H1 (cell line): ENCODE measurements around the gene METTL14. TPM values are rescaled to one million over a fixed set of nuclear protein-coding genes. Genes with fewer than 3 reads are reported as not detected.

Source experiments
- CTCF ChIA-PET: fragments of 300-600 bp; sonication (Branson Sonifier 250); formaldehyde crosslinking; loops from one replicate; lab custom pipeline; 2021; ENCODE audit not compliant: partially characterized antibody; lab: Charles Lee
- POLR2A ChIA-PET: fragments of 300-600 bp; sonication (Branson Sonifier 250); formaldehyde crosslinking; loops from one replicate; lab custom pipeline; 2021; ENCODE audit warnings: inconsistent platforms; ENCODE audit not compliant: partially characterized antibody; lab: Charles Lee
- DNase-seq, 2 experiments: peaks; one replicate each; pipeline versions ENCODE4 v3.0.0 to v3.0.0-alpha.2; 2010 to 2022; ENCODE audit warnings: low spot score in 2 of 2, low read depth in 1 of 2, mixed read lengths in 1 of 2
- FAIRE-seq: peaks from 2 replicates; lab custom pipeline; 2011; peaks lifted over from hg19 to GRCh38; lab: Jason Lieb, UNC
- H2AFZ ChIP-seq: 2 replicates; pipeline ENCODE4 v1.8.1; 2012; ENCODE audit warnings: low read length, inconsistent platforms
- H2AK5ac ChIP-seq: 2 replicates; pipeline ENCODE4 v1.6.1; 2013; ENCODE audit warnings: low read depth, low read length
- H2BK120ac ChIP-seq: replicated peaks from 2 replicates; pipeline ENCODE3; 2013; ENCODE audit warnings: low read depth, low read length, inconsistent platforms
- H2BK12ac ChIP-seq: 2 replicates; pipeline ENCODE4 v1.6.1; 2013; ENCODE audit warnings: low read depth, low read length
- H2BK15ac ChIP-seq: 2 replicates; pipeline ENCODE4 v1.6.1; 2013; ENCODE audit warnings: low read length
- H2BK20ac ChIP-seq: 2 replicates; pipeline ENCODE4 v1.6.1; 2013; ENCODE audit warnings: low read length
- H2BK5ac ChIP-seq: 2 replicates; pipeline ENCODE4 v1.6.1; 2013; ENCODE audit warnings: low read depth, low read length
- H3K14ac ChIP-seq: 2 replicates; pipeline ENCODE4 v1.6.1; 2013; ENCODE audit warnings: inconsistent platforms; ENCODE audit not compliant: insufficient read length
- H3K18ac ChIP-seq: 2 replicates; pipeline ENCODE4 v1.6.1; 2013; ENCODE audit warnings: low read length; ENCODE audit errors: extremely low read depth
- H3K23ac ChIP-seq: 2 replicates; pipeline ENCODE4 v1.6.1; 2013; ENCODE audit warnings: inconsistent platforms; ENCODE audit not compliant: insufficient read length
- H3K23me2 ChIP-seq: 2 replicates; pipeline ENCODE4 v1.6.1; 2013; ENCODE audit warnings: low read depth, low read length
- H3K27ac ChIP-seq: 2 replicates; pipeline ENCODE4 v1.6.1; 2011; ENCODE audit warnings: low read depth, low read length, inconsistent platforms
- H3K27me3 ChIP-seq, 4 experiments: replicated peaks in 1 of 4; 1 replicate in 1 of 4; 2 replicates in 3 of 4; pipeline versions ENCODE4 v1.6.1 to v1.8.1; 2011 to 2013; ENCODE audit warnings: low read length in 3 of 4, mild to moderate bottlenecking in 3 of 4, inconsistent platforms in 2 of 4, mixed read lengths in 2 of 4, moderate library complexity in 1 of 4; ENCODE audit not compliant: control insufficient read depth in 3 of 4, insufficient read depth in 3 of 4; ENCODE audit errors: extremely low read depth in 1 of 4
- H3K36me3 ChIP-seq, 4 experiments: 2 replicates each; pipeline versions ENCODE4 v1.6.1 to v1.8.1; 2011 to 2013; ENCODE audit warnings: mild to moderate bottlenecking in 4 of 4, low read length in 3 of 4, moderate library complexity in 2 of 4, control low read depth in 1 of 4, inconsistent platforms in 1 of 4; ENCODE audit not compliant: insufficient read depth in 4 of 4, control insufficient read depth in 2 of 4
- H3K4ac ChIP-seq: replicated peaks from 2 replicates; pipeline ENCODE3; 2013; ENCODE audit warnings: low read length, low read depth, mixed read lengths, inconsistent platforms; ENCODE audit not compliant: insufficient read length
- H3K4me1 ChIP-seq, 4 experiments: replicated peaks in 1 of 4; 1 replicate in 1 of 4; 2 replicates in 3 of 4; pipeline versions ENCODE4 v1.6.1 to v1.8.1; 2011 to 2013; ENCODE audit warnings: low read length in 3 of 4, inconsistent platforms in 2 of 4, mixed read lengths in 1 of 4; ENCODE audit not compliant: insufficient read depth in 4 of 4, control insufficient read depth in 3 of 4
- H3K4me2 ChIP-seq, 2 experiments: 2 replicates each; pipeline versions ENCODE4 v1.6.1 to v1.8.1; 2011 to 2013; ENCODE audit warnings: low read depth in 2 of 2, low read length in 2 of 2, control low read depth in 1 of 2, inconsistent platforms in 1 of 2, mild to moderate bottlenecking in 1 of 2; ENCODE audit not compliant: insufficient read depth in 1 of 2
- H3K4me3 ChIP-seq, 4 experiments: fragments of 200-600, 300-600 bp in 1 of 4; sonication (generic), shearing (Covaris generic), sonication (Bioruptor Twin) in 1 of 4; 2 replicates each; pipeline versions ENCODE4 v1.5.1 to v1.8.1; 2011 to 2016; ENCODE audit warnings: low read length in 4 of 4, low read depth in 3 of 4, control low read depth in 2 of 4, inconsistent platforms in 2 of 4, mild to moderate bottlenecking in 2 of 4, mixed read lengths in 1 of 4, moderate library complexity in 1 of 4; ENCODE audit not compliant: insufficient read depth in 2 of 4; ENCODE audit errors: extremely low read depth in 1 of 4
- H3K56ac ChIP-seq: replicated peaks from 2 replicates; pipeline ENCODE3; 2013; ENCODE audit warnings: low read depth, mild to moderate bottlenecking, mixed read lengths, low read length, inconsistent platforms; ENCODE audit not compliant: insufficient read length
- H3K79me1 ChIP-seq: 2 replicates; pipeline ENCODE4 v1.6.1; 2013; ENCODE audit warnings: low read depth, low read length, control low read depth
- H3K79me2 ChIP-seq, 2 experiments: 2 replicates each; pipeline versions ENCODE4 v1.6.1 to v1.8.1; 2012 to 2013; ENCODE audit warnings: low read length in 2 of 2, mild to moderate bottlenecking in 2 of 2, inconsistent platforms in 1 of 2; ENCODE audit not compliant: insufficient read depth in 2 of 2, control insufficient read depth in 1 of 2
- H3K9ac ChIP-seq, 4 experiments: replicated peaks in 1 of 4; 1 replicate in 1 of 4; 2 replicates in 3 of 4; pipeline versions ENCODE4 v1.6.1 to v1.8.1; 2011 to 2013; ENCODE audit warnings: low read depth in 3 of 4, low read length in 3 of 4, control low read depth in 2 of 4, mild to moderate bottlenecking in 2 of 4, moderate library complexity in 2 of 4, inconsistent platforms in 1 of 4; ENCODE audit errors: extremely low read depth in 1 of 4
- H3K9me3 ChIP-seq, 2 experiments: 2 replicates each; pipeline versions ENCODE4 v1.6.1 to v1.8.1; 2012 to 2013; ENCODE audit warnings: mild to moderate bottlenecking in 2 of 2, moderate library complexity in 2 of 2, control low read depth in 1 of 2, inconsistent platforms in 1 of 2, low read depth in 1 of 2, low read length in 1 of 2, mixed read lengths in 1 of 2; ENCODE audit not compliant: insufficient read depth in 2 of 2
- H4K20me1 ChIP-seq, 2 experiments: replicated peaks in 1 of 2; 2 replicates each; pipeline versions ENCODE3 to v1.8.1; 2011 to 2013; ENCODE audit warnings: inconsistent platforms in 2 of 2, low read length in 2 of 2, mild to moderate bottlenecking in 1 of 2; ENCODE audit not compliant: insufficient read depth in 2 of 2, control insufficient read depth in 1 of 2
- H4K5ac ChIP-seq: 2 replicates; pipeline ENCODE4 v1.6.1; 2013; ENCODE audit warnings: low read length, low read depth, mixed read lengths, inconsistent platforms; ENCODE audit not compliant: insufficient read length
- H4K8ac ChIP-seq: 2 replicates; pipeline ENCODE4 v1.8.0; 2013; ENCODE audit warnings: mild to moderate bottlenecking, moderate library complexity, low read length, inconsistent platforms; ENCODE audit not compliant: insufficient read depth; ENCODE audit errors: extremely low read depth
- H4K91ac ChIP-seq: replicated peaks from 2 replicates; pipeline ENCODE3; 2013; ENCODE audit warnings: low read length, mixed read lengths, inconsistent platforms; ENCODE audit not compliant: insufficient read length
- NRF1 ChIP-seq: IDR thresholded peaks from 2 replicates; pipeline ENCODE4 v1.6.1; 2011; ENCODE audit warnings: mild to moderate bottlenecking, low read depth, low read length, improper control_type of control experiment
- POLR2A ChIP-seq, 2 experiments: IDR thresholded peaks; 1 replicate in 1 of 2; 2 replicates in 1 of 2; pipeline ENCODE4 v1.6.1; 2011; ENCODE audit warnings: low read depth in 2 of 2, low read length in 2 of 2, mild to moderate bottlenecking in 2 of 2; ENCODE audit errors: control extremely low read depth in 1 of 2
- WGBS, 2 experiments: shearing (Covaris generic) in 1 of 2; methylation state at CpG; one replicate each; pipeline versions ENCODE4 v1.1.6 to v1.1.7; 2013 to 2015; ENCODE audit warnings: low lambda C conversion rate in 2 of 2, mixed read lengths in 2 of 2, inconsistent platforms in 1 of 2, low coverage in 1 of 2, missing lambda C conversion rate in 1 of 2; ENCODE audit not compliant: insufficient replicate concordance in 2 of 2, insufficient coverage in 1 of 2, insufficient read length in 1 of 2; ENCODE audit errors: extremely low coverage in 1 of 2, missing lambda C conversion rate in 1 of 2; 5-methylcytosine and 5-hydroxymethylcytosine counted together
- polyA plus RNA-seq, 7 experiments: library from polyadenylated mRNA; depleted of rRNA in 3 of 7; stranded (reverse) in 5 of 7; unstranded in 2 of 7; fragments of >200 nt in 5 of 7; fragments of 200-250 nt in 2 of 7; gene quantifications; 1 replicate in 5 of 7; 2 replicates in 1 of 7; 4 replicates in 1 of 7; pipeline versions ENCODE4 v1.2.1 to v1.2.3, GENCODE V29; 2011 to 2013; ENCODE audit warnings: missing spikeins in 2 of 7, mixed read lengths in 2 of 7
- total RNA-seq: library from RNA; stranded (reverse); fragmentation: NEBNext Ultra II Directional; extraction: Animal tissue kit (Norgen Biotek cat#: 25700); gene quantifications from 2 replicates; pipeline ENCODE4 v1.2.1, GENCODE V29; 2021

Gene METTL14
- total and polyA plus RNA-seq, 2 of the 8 experiments (the other 6 are each of a cell fraction or from before 2014, with no cell fraction given) = 8.8 to 57.3 TPM

GRCh38 chr4:118756429-118756828 lies 71.2 kb downstream of the METTL14 start:
- no peak overlapping the region for H2AK5ac ChIP-seq
- H3K9ac ChIP-seq = no peak overlapping the region
- no peak overlapping the region for H3K27ac ChIP-seq
- no peak overlapping the region for H4K91ac ChIP-seq
- no peak overlapping the region for H2BK20ac ChIP-seq
- no peaks in the 10 kb centered on the region for H3K9me3 ChIP-seq
- DNase-seq = no peak
- H3K36me3 ChIP-seq = peaks cover 3 to 35% (median 13%) of the 10 kb centered on the region in 4 experiments; a peak in 7 of 8 replicates
- H3K4me2 ChIP-seq = no peak overlapping the region
- H3K18ac ChIP-seq = no peak overlapping the region
- no peaks in the 10 kb centered on the region for H3K79me2 ChIP-seq
- no peak overlapping the region for H4K8ac ChIP-seq
- H3K27me3 ChIP-seq = no peaks in the 10 kb centered on the region
- H4K5ac ChIP-seq = no peak overlapping the region
- no peak overlapping the region for H2BK15ac ChIP-seq
- no peaks in the 10 kb centered on the region for H3K23me2 ChIP-seq
- no peak overlapping the region for H3K4ac ChIP-seq
- H3K4me1 ChIP-seq = peaks cover 0 to 4% (median 0%) of the 10 kb centered on the region in 4 experiments; a peak in 2 of 7 replicates
- no peak overlapping the region for H2BK5ac ChIP-seq
- TF ChIP-seq NRF1 (no peak), POLR2A (IDR thresholded peaks at IDR 0.05; ENCODE audit: control extremely low read depth in 1 of 2, low read depth in 2 of 2, low read length in 2 of 2) (no peak)
- WGBS, 2 experiments = 89% methylated on average over 3 of the region's 3 CpGs; no CpG with 5 or more reads in 1 of the 2 experiments
- no peak overlapping the region for H2BK12ac ChIP-seq
- H2BK120ac ChIP-seq = no peak overlapping the region
- ChIA-PET CTCF (interaction anchor here (0.7 to 3.2 kb wide), 3 partner anchors 10 to 15 kb away, joined by 3 to 16 read pairs (median 4); no protein-coding TSS in a partner anchor), POLR2A (no interaction called here)
- H3K23ac ChIP-seq = no peak overlapping the region
- H3K79me1 ChIP-seq = no peaks in the 10 kb centered on the region
- no peak overlapping the region for H2AFZ ChIP-seq
- H4K20me1 ChIP-seq = no peaks in the 10 kb centered on the region
- no peak overlapping the region for H3K4me3 ChIP-seq
- no peak overlapping the region for H3K56ac ChIP-seq
- FAIRE-seq = no peak
- no peak overlapping the region for H3K14ac ChIP-seq
